Erythroblast (primary cell): Measurements from ENCODE around the gene WNT3.

Experiments used
- GATA1 ChIP-seq: IDR thresholded peaks from 2 replicates; pipeline ENCODE4 v1.6.1; 2011; ENCODE audit warnings: low read depth, mild to moderate bottlenecking, control low read depth, low read length, moderate library complexity
- POLR2A ChIP-seq: IDR thresholded peaks from 2 replicates; pipeline ENCODE4 v1.6.1; 2011; ENCODE audit warnings: mild to moderate bottlenecking, low read length

- no peak for TF ChIP-seq POLR2A
- no peak for TF ChIP-seq GATA1
Observed at GRCh38 chr17:46832331-46832821, 13.9 kb upstream of the WNT3 start.
